Smooth muscle cell (in vitro differentiated cells): Measurements from ENCODE around the gene ANKS1B. TPM values are rescaled to one million over a fixed set of nuclear protein-coding genes. Genes with fewer than 3 reads are reported as not detected.

Experiments used
- DNase-seq: peaks from one replicate; lab custom pipeline; 2025; ENCODE audit not compliant: unreplicated experiment; lab: John Stamatoyannopoulos, UW
- H2AFZ ChIP-seq: fragments of 200-600 bp; sonication (generic); 2 replicates; pipeline ENCODE4 v1.6.0; 2016; ENCODE audit warnings: antibody characterized with exemption, low read depth, mild to moderate bottlenecking
- H3F3A ChIP-seq: fragments of 200-600 bp; sonication (generic); 2 replicates; pipeline ENCODE4 v1.6.0; 2017; ENCODE audit warnings: antibody characterized with exemption, low read depth
- H3K27ac ChIP-seq: fragments of 200-600 bp; sonication (generic); 2 replicates; pipeline ENCODE4 v1.5.1; 2016; ENCODE audit warnings: low read depth, mild to moderate bottlenecking
- H3K27me3 ChIP-seq: fragments of 200-600 bp; sonication (generic); 2 replicates; pipeline ENCODE4 v1.6.1; 2016; ENCODE audit warnings: low read depth, mild to moderate bottlenecking
- H3K36me3 ChIP-seq: fragments of 200-600 bp; sonication (generic); 2 replicates; pipeline ENCODE4 v1.5.1; 2016; ENCODE audit warnings: low read depth
- H3K4me1 ChIP-seq: fragments of 200-600 bp; sonication (generic); 2 replicates; pipeline ENCODE4 v1.5.1; 2016; ENCODE audit warnings: low read depth
- H3K4me2 ChIP-seq: fragments of 200-600 bp; sonication (generic); 2 replicates; pipeline ENCODE4 v1.6.0; 2016; ENCODE audit warnings: mild to moderate bottlenecking
- H3K4me3 ChIP-seq: fragments of 200-600 bp; sonication (generic); 2 replicates; pipeline ENCODE4 v1.5.1; 2016; ENCODE audit warnings: mild to moderate bottlenecking
- H3K79me2 ChIP-seq: fragments of 200-600 bp; sonication (generic); 2 replicates; pipeline ENCODE4 v1.6.0; 2016; ENCODE audit warnings: low read depth, mild to moderate bottlenecking
- H3K9ac ChIP-seq: fragments of 200-600 bp; sonication (generic); 2 replicates; pipeline ENCODE4 v1.6.0; 2016; ENCODE audit warnings: low read depth
- H3K9me3 ChIP-seq: fragments of 200-600 bp; sonication (generic); replicated peaks from 2 replicates; pipeline ENCODE4 v1.5.1; 2016; ENCODE audit warnings: low read depth
- H4K20me1 ChIP-seq: fragments of 200-600 bp; sonication (generic); 2 replicates; pipeline ENCODE4 v1.6.0; 2016; ENCODE audit warnings: low read depth
- CTCF ChIP-seq: fragments of 200-600 bp; sonication (generic); IDR thresholded peaks from 2 replicates; pipeline ENCODE4 v1.5.1; 2017; ENCODE audit warnings: borderline replicate concordance, mild to moderate bottlenecking, antibody characterized with exemption; ENCODE audit not compliant: insufficient read depth, poor library complexity, severe bottlenecking
- WGBS: methylation state at CpG from one replicate; pipeline ENCODE4 v1.1.7; 2016; ENCODE audit warnings: low lambda C conversion rate; 5-methylcytosine and 5-hydroxymethylcytosine counted together
- polyA plus RNA-seq: library from polyadenylated mRNA; unstranded; fragments of >200 nt; fragmentation: Nextera tagmentation; extraction: Ambion mirVana; gene quantifications from 2 replicates; pipeline ENCODE4 v1.2.1, GENCODE V29; 2016
- total RNA-seq: library from RNA; depleted of rRNA; stranded (reverse); fragments of >200 nt; gene quantifications from 2 replicates; pipeline ENCODE4 v1.2.3, GENCODE V29; 2014

ANKS1B gene
- total RNA-seq: 7.3 TPM in 1 of 2 replicates, not detected in the other
- 0.47 and 1.3 TPM in 2 replicates for polyA plus RNA-seq

GRCh38 chr12:99984271-99985128 lies at the start of gene ANKS1B:
ANKS1B (minus strand) TSS chr12:99984936; CDS start chr12:99984237, 699 bp downstream.
- peak within 1 kb of the TSS; percentile 90 for H2AFZ ChIP-seq
- no peaks in the 10 kb centered on the region for H3K79me2 ChIP-seq
- no peaks in the 10 kb centered on the region for H4K20me1 ChIP-seq
- DNase-seq: no peak
- peaks cover 52% of the 10 kb centered on the region for H3K27me3 ChIP-seq
- H3K36me3 ChIP-seq: no peaks in the 10 kb centered on the region
- WGBS: under 1% methylated on average over 49 of the region's 98 CpGs
- H3K4me3 ChIP-seq: peak within 1 kb of the TSS; percentile 73
- TF ChIP-seq CTCF: no peak
- no peaks in the 10 kb centered on the region for H3K9me3 ChIP-seq
- no peak within 1 kb of the TSS for H3K9ac ChIP-seq
- H3K27ac ChIP-seq: no peak within 1 kb of the TSS
- peaks cover 3% of the 10 kb centered on the region for H3F3A ChIP-seq
- peak within 1 kb of the TSS; percentile 98 for H3K4me2 ChIP-seq
- H3K4me1 ChIP-seq: peaks cover 8% of the 10 kb centered on the region

- H3K36me3 ChIP-seq: no peaks in the 10 kb centered on the region
- no peak overlapping the region for H3K27ac ChIP-seq
- H3K79me2 ChIP-seq: no peaks in the 10 kb centered on the region
- H3K27me3 ChIP-seq: no peaks in the 10 kb centered on the region
- H3F3A ChIP-seq: no peaks in the 10 kb centered on the region
- H3K9ac ChIP-seq: no peak overlapping the region
- no peak overlapping the region for H3K4me3 ChIP-seq
- TF ChIP-seq CTCF: no peak
- WGBS: 96% methylated on average over 2 of the region's 2 CpGs
- no peak overlapping the region for H3K4me2 ChIP-seq
- H3K9me3 ChIP-seq: no peaks in the 10 kb centered on the region
- no peaks in the 10 kb centered on the region for H3K4me1 ChIP-seq
- no peak overlapping the region for H2AFZ ChIP-seq
- DNase-seq: no peak
- no peaks in the 10 kb centered on the region for H4K20me1 ChIP-seq
These were observed 47.1 kb upstream of the ANKS1B start for GRCh38 chr12:100031836-100032235.

GRCh38 chr12:100027671-100028070 lies 42.9 kb upstream of the ANKS1B start:
- Histone ChIP-seq H3K4me2 (no peak overlapping the region), H3K27me3 (no peaks in the 10 kb centered on the region), H3K36me3 (no peaks in the 10 kb centered on the region), H3K4me3 (no peak overlapping the region), H3K79me2 (no peaks in the 10 kb centered on the region), H3K4me1 (no peaks in the 10 kb centered on the region), H3F3A (no peaks in the 10 kb centered on the region), H3K9me3 (no peaks in the 10 kb centered on the region), H2AFZ (no peak overlapping the region), H3K9ac (no peak overlapping the region), H3K27ac (no peak overlapping the region), H4K20me1 (no peaks in the 10 kb centered on the region)
- TF ChIP-seq CTCF: no peak
- no peak for DNase-seq
- 87% methylated on average over 3 of the region's 3 CpGs for WGBS
